Transverse colon (tissue), 4 donors: ENCODE measurements around the gene MSL1. TPM values are rescaled to one million over a fixed set of nuclear protein-coding genes. Genes with fewer than 3 reads are reported as not detected.

Source experiments
- DNase-seq: peaks from one replicate; pipeline ENCODE4 v3.0.0-alpha.2; 2019
- H3K27ac ChIP-seq, 4 donors: fragments of 200-600 bp; sonication (generic); 2 replicates each; pipeline ENCODE4 v1.5.1; 2016 to 2018; ENCODE audit warnings: inconsistent platforms in 4 of 4
- H3K27me3 ChIP-seq: fragments of 200-600 bp; sonication (generic); 2 replicates; pipeline ENCODE4 v1.5.1; 2017; ENCODE audit warnings: inconsistent platforms
- H3K36me3 ChIP-seq, 4 donors: fragments of 200-600 bp; sonication (generic); 2 replicates each; pipeline ENCODE4 v1.5.1; 2017 to 2019; ENCODE audit warnings: inconsistent platforms in 4 of 4
- H3K4me1 ChIP-seq, 4 donors: fragments of 200-600 bp; sonication (generic); 2 replicates each; pipeline ENCODE4 v1.5.1; 2017 to 2020; ENCODE audit warnings: inconsistent platforms in 4 of 4
- H3K4me3 ChIP-seq, 4 donors: fragments of 200-600 bp; sonication (generic); 1 replicate in 1 of 4; 2 replicates in 3 of 4; pipeline versions ENCODE4 v1.5.1 to v1.6.1; 2017 to 2019; ENCODE audit warnings: inconsistent platforms in 4 of 4
- H3K9me3 ChIP-seq, 2 donors: fragments of 200-600 bp; sonication (generic); 2 replicates each; pipeline ENCODE4 v1.5.1; 2017 to 2019; ENCODE audit warnings: inconsistent platforms in 2 of 2
- EP300 ChIP-seq: sonication (generic); formaldehyde crosslinking; IDR thresholded peaks from one replicate; pipeline ENCODE4 v1.6.1; 2017; ENCODE audit warnings: antibody characterized with exemption, low read depth
- POLR2A ChIP-seq: fragments of 450-650 bp; IDR thresholded peaks from one replicate; pipeline ENCODE4 v1.6.1; 2016; ENCODE audit warnings: antibody characterized with exemption, mild to moderate bottlenecking, moderate library complexity
- POLR2AphosphoS5 ChIP-seq, 3 donors: sonication (generic); formaldehyde crosslinking; IDR thresholded peaks; one replicate each; pipeline ENCODE4 v1.6.1; 2016; ENCODE audit warnings: antibody characterized with exemption in 3 of 3
- WGBS, 2 donors: methylation state at CpG; one replicate each; pipeline ENCODE4 v1.1.5; 2018; ENCODE audit warnings: low coverage in 1 of 2; 5-methylcytosine and 5-hydroxymethylcytosine counted together
- in situ Hi-C, 4 donors: fragments of 200-750 bp; cut with MboI; loops; one replicate each; pipeline versions ENCODE4 v1.15.0 to v1.15.1; 2017; ENCODE audit warnings: low sequenced_read_pairs in 3 of 4, low pct_ligation_motif_present in 1 of 4, low pct_unique_long_range_greater_than_20kb in 1 of 4
- intact Hi-C: fragments of 100-400 bp; cut with DNase I; formaldehyde crosslinking; loops from one replicate; pipeline ENCODE4 v1.15.1; 2023; ENCODE audit warnings: low total_unique reads
- total RNA-seq, 4 donors: library from RNA; depleted of rRNA; stranded (reverse); fragments of >200 nt; gene quantifications; one replicate each; pipeline ENCODE4 v1.1.0, GENCODE V29; 2016
- TF ChIP-seq, protein P1 (sequence below), 5 experiments: fragments of 200-600 bp in 3 of 5; fragments of 450-650 bp in 2 of 5; sonication (generic) in 3 of 5; IDR thresholded peaks; 1 replicate in 2 of 5; 2 replicates in 3 of 5; pipeline ENCODE4 v1.5.1; 2016 to 2017; ENCODE audit warnings: antibody characterized with exemption in 5 of 5, inconsistent platforms in 3 of 5, mild to moderate bottlenecking in 2 of 5, moderate library complexity in 1 of 5

Gene MSL1
- total RNA-seq, 4 donors from 2014 or later = 73.9 to 258 (median 90.6) TPM

DNA sequence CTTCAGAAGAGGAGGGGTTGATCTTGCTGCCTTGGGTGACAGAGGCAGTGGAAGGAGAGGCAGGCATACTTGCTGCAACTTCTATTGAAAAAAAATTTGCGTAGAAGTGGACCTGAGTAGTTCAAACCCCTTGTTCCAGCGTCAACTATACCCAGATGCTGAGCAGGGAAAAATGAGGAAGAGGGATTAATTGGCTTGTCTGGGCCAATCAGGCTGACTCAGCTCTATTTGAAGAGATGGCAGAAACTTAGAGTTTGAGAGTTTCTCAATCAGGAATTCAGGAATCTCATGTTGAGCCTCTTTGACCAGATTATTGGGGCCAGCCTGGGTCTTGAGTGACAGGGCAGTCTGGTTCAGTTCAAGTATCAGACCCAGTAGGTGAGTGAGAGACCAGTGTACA, 36.2 kb downstream of the MSL1 start:
- Histone ChIP-seq H3K4me3 (no peak overlapping the region), H3K27me3 (no peaks in the 10 kb centered on the region), H3K36me3 (peaks cover 0 to 22% (median 7%) of the 10 kb centered on the region in 4 donors), H3K4me1 (peaks cover 0 to 4% (median 1%) of the 10 kb centered on the region in 4 donors), H3K27ac (peak overlapping the region in 1 of 4 donors; percentile 17), H3K9me3 (no peaks in the 10 kb centered on the region)
- intact Hi-C loops (no loop called here), in situ Hi-C loops (loop anchor here in 2 of 4 donors (25.0 kb wide), 1 partner anchor 121 kb away; no protein-coding TSS in a partner anchor)
- DNase-seq = no peak
- no peak for TF ChIP-seq POLR2AphosphoS5 (IDR thresholded peaks at IDR 0.05)
- no peak for TF ChIP-seq EP300
- no peak for TF ChIP-seq POLR2A
- TF ChIP-seq, protein P1, sequence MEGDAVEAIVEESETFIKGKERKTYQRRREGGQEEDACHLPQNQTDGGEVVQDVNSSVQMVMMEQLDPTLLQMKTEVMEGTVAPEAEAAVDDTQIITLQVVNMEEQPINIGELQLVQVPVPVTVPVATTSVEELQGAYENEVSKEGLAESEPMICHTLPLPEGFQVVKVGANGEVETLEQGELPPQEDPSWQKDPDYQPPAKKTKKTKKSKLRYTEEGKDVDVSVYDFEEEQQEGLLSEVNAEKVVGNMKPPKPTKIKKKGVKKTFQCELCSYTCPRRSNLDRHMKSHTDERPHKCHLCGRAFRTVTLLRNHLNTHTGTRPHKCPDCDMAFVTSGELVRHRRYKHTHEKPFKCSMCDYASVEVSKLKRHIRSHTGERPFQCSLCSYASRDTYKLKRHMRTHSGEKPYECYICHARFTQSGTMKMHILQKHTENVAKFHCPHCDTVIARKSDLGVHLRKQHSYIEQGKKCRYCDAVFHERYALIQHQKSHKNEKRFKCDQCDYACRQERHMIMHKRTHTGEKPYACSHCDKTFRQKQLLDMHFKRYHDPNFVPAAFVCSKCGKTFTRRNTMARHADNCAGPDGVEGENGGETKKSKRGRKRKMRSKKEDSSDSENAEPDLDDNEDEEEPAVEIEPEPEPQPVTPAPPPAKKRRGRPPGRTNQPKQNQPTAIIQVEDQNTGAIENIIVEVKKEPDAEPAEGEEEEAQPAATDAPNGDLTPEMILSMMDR (IDR thresholded peaks at IDR 0.05) = no peak
- 73 to 81% methylated on average over 2 of the region's 2 CpGs for WGBS, 2 donors

GRCh38 chr17:40158438-40159013, 36.8 kb downstream of the MSL1 start:
- peaks cover 0 to 28% (median 10%) of the 10 kb centered on the region in 4 donors for H3K36me3 ChIP-seq
- in situ Hi-C loops = loop anchor here in 2 of 4 donors (25.0 kb wide), 1 partner anchor 121 kb away; no protein-coding TSS in a partner anchor
- no peak for DNase-seq
- H3K27ac ChIP-seq = peak overlapping the region in 1 of 4 donors; percentile 17
- no peak overlapping the region for H3K4me3 ChIP-seq
- intact Hi-C loops = no loop called here
- TF ChIP-seq EP300 (no peak), POLR2AphosphoS5 (IDR thresholded peaks at IDR 0.05) (no peak)
- H3K27me3 ChIP-seq = no peaks in the 10 kb centered on the region
- peaks cover 0 to 4% (median 1%) of the 10 kb centered on the region in 4 donors for H3K4me1 ChIP-seq
- WGBS, 2 donors = 40 to 79% methylated on average over 1 to 3 of the region's 3 CpGs
- H3K9me3 ChIP-seq = no peaks in the 10 kb centered on the region

DNA sequence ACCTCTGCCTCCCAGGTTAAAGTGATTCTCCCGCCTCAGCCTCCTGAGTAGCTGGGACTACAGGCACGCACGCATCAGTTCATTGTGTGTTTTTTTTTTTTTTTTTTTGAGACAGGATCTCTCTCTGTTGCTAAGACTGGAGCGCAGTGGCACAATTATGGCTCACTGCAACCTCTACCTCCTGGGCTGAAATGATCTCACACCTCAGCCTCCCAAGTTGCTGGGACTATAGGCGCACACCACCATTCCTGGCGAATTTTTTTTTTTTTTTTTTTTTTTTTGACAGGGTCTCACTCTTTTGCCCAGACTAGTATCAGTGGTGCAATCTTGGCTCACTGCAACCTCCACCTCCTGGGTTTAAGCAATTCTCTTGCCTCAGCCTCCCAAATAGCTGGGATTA, 37.7 kb downstream of the MSL1 start:
- Histone ChIP-seq H3K27me3 (no peaks in the 10 kb centered on the region), H3K4me3 (no peak overlapping the region), H3K9me3 (no peaks in the 10 kb centered on the region), H3K36me3 (peaks cover 0 to 33% (median 14%) of the 10 kb centered on the region in 4 donors), H3K4me1 (peaks cover 0 to 4% (median 1%) of the 10 kb centered on the region in 4 donors), H3K27ac (no peak overlapping the region)
- intact Hi-C loops = no loop called here
- no peak for DNase-seq
- 85 to 94% methylated on average over 6 of the region's 6 CpGs for WGBS, 2 donors
- TF ChIP-seq EP300 (no peak), POLR2A (no peak), POLR2AphosphoS5 (IDR thresholded peaks at IDR 0.05) (no peak)
- TF ChIP-seq, protein P1 (IDR thresholded peaks at IDR 0.05) = no peak
- in situ Hi-C loops = loop anchor here in 2 of 4 donors (25.0 kb wide), 1 partner anchor 122 kb away; no protein-coding TSS in a partner anchor

GRCh38 chr17:40167685-40168261, 46.0 kb downstream of the MSL1 start:
- intact Hi-C loops = loop anchor here (10.0 kb wide), 1 partner anchor 53 kb away; no protein-coding TSS in a partner anchor
- Histone ChIP-seq H3K27ac (peak overlapping the region; percentile 50 to 66 (median 56)), H3K4me3 (no peak overlapping the region), H3K27me3 (no peaks in the 10 kb centered on the region), H3K36me3 (peaks cover 0 to 78% (median 33%) of the 10 kb centered on the region in 4 donors), H3K4me1 (peaks cover 0 to 7% (median 3%) of the 10 kb centered on the region in 4 donors), H3K9me3 (no peaks in the 10 kb centered on the region)
- in situ Hi-C loops = loop anchor here in 3 of 4 donors (10.0 to 25.0 kb wide), 3 partner anchors 53 to 130 kb away; no protein-coding TSS in a partner anchor
- DNase-seq = no peak
- TF ChIP-seq POLR2AphosphoS5 (IDR thresholded peaks at IDR 0.05) = no peak
- TF ChIP-seq, protein P1 (IDR thresholded peaks at IDR 0.05) = no peak
- TF ChIP-seq POLR2A = no peak
- no peak for TF ChIP-seq EP300
- WGBS, 2 donors = 82% methylated on average over 3 of the region's 3 CpGs; no CpG with 5 or more reads in 1 of the 2 donors
